HEK293T (cell line): ENCODE measurements around the gene SSUH2.
"Not testable (repeated sequence)": the region's sequence is repeated elsewhere in the genome, so short reads cannot be mapped to it uniquely, and the experiment has no call there.

Experiments used
- ARNT ChIP-seq: fragments of 450-650 bp; IDR thresholded peaks from 2 replicates; pipeline ENCODE4 v1.6.1; 2017; ENCODE audit warnings: mild to moderate bottlenecking
- BHLHE40 ChIP-seq: fragments of 450-650 bp; IDR thresholded peaks from 2 replicates; pipeline ENCODE4 v1.6.1; 2016; ENCODE audit warnings: mild to moderate bottlenecking, moderate library complexity, borderline replicate concordance
- CTBP1 ChIP-seq: fragments of 450-650 bp; IDR thresholded peaks from 2 replicates; pipeline ENCODE4 v1.6.1; 2016; ENCODE audit warnings: borderline replicate concordance
- ELF4 ChIP-seq: fragments of 450-650 bp; IDR thresholded peaks from 2 replicates; pipeline ENCODE4 v1.6.1; 2017; ENCODE audit warnings: antibody characterized with exemption
- FOXA1 ChIP-seq: fragments of 450-650 bp; IDR thresholded peaks from 2 replicates; pipeline ENCODE4 v1.6.1; 2016; ENCODE audit warnings: mild to moderate bottlenecking
- FOXM1 ChIP-seq: fragments of 450-650 bp; IDR thresholded peaks from 2 replicates; pipeline ENCODE4 v1.6.1; 2017; ENCODE audit warnings: mild to moderate bottlenecking, borderline replicate concordance
- HDGF ChIP-seq: fragments of 450-650 bp; IDR thresholded peaks from 2 replicates; pipeline ENCODE4 v1.6.1; 2017; ENCODE audit warnings: antibody characterized with exemption, borderline replicate concordance
- L3MBTL2 ChIP-seq: fragments of 450-650 bp; conservative IDR thresholded peaks from 2 replicates; pipeline ENCODE4 v1.6.1; 2016; ENCODE audit warnings: mild to moderate bottlenecking
- NFRKB ChIP-seq: fragments of 450-650 bp; IDR thresholded peaks from 2 replicates; pipeline ENCODE4 v1.6.1; 2016; ENCODE audit warnings: mild to moderate bottlenecking, moderate library complexity
- PKNOX1 ChIP-seq: fragments of 450-650 bp; IDR thresholded peaks from 2 replicates; pipeline ENCODE4 v1.6.1; 2016
- SP1 ChIP-seq: fragments of 450-650 bp; IDR thresholded peaks from 2 replicates; pipeline ENCODE4 v1.6.1; 2017
- SUZ12 ChIP-seq: fragments of 450-650 bp; IDR thresholded peaks from 2 replicates; pipeline ENCODE4 v1.6.1; 2016; ENCODE audit warnings: mild to moderate bottlenecking
- ZNF384 ChIP-seq: fragments of 450-650 bp; IDR thresholded peaks from 2 replicates; pipeline ENCODE4 v1.6.1; 2016

- TF ChIP-seq NFRKB, FOXA1, HDGF, SUZ12, BHLHE40, L3MBTL2, ARNT, ELF4, PKNOX1, SP1, FOXM1, ZNF384, CTBP1: not testable (repeated sequence)
Measured at GRCh38 chr3:8684992-8685391, 40.4 kb upstream of the SSUH2 start.
